LHCN-M2 (cell line): ENCODE data around the gene IGFBP7. TPM values are rescaled to one million over a fixed set of nuclear protein-coding genes. Genes with fewer than 3 reads are reported as not detected.

ENCODE experiments used
- total RNA-seq: library from RNA; depleted of rRNA; stranded (reverse); fragments of >200 nt; gene quantifications from 2 replicates; pipeline ENCODE4 v1.2.3, GENCODE V29; 2014; rRNA removed

Gene IGFBP7
- total RNA-seq, 1 experiment from 2014 or later, result 221 TPM

Other genes starting within 250 kb of the IGFBP7 start
- 28.0 and 34.4 TPM in 2 replicates for gene REST, start 202.5 kb downstream of the IGFBP7 start, total RNA-seq
- gene NOA1, start 132.8 kb downstream of the IGFBP7 start, total RNA-seq, result 22.9 and 24.3 TPM in 2 replicates
- gene POLR2B, start 131.5 kb downstream of the IGFBP7 start, total RNA-seq, result 129 and 139 TPM in 2 replicates